B cell (primary cell): ENCODE data around the gene CLCA4. TPM values are rescaled to one million over a fixed set of nuclear protein-coding genes. Genes with fewer than 3 reads are reported as not detected.

Experiments used
- ATAC-seq: fragments of 200-7000 bp; cut with Tn5 transposase; one replicate; pipeline ENCODE4 v1.10.0; 2021; ENCODE audit warnings: low read depth, mild to moderate bottlenecking, moderate number of reproducible peaks, moderate library complexity
- CTCF ChIA-PET: fragments of 350-600 bp; sonication (Branson Sonifier 250); formaldehyde crosslinking; loops from one replicate; lab custom pipeline; 2021; ENCODE audit warnings: antibody characterized with exemption, inconsistent platforms; lab: Charles Lee
- POLR2A ChIA-PET: fragments of 350-600 bp; sonication (Branson Sonifier 250); formaldehyde crosslinking; loops from one replicate; lab custom pipeline; 2021; ENCODE audit warnings: antibody characterized with exemption; lab: Charles Lee
- DNase-seq: peaks from one replicate; pipeline ENCODE4 v3.0.0; 2013
- H2AFZ ChIP-seq: 2 replicates; pipeline ENCODE4 v1.6.1; 2012; ENCODE audit warnings: mild to moderate bottlenecking, low read depth, low read length; ENCODE audit not compliant: insufficient read depth, poor library complexity, severe bottlenecking
- H3K27ac ChIP-seq, 2 donors: 1 replicate in 1 of 2; 2 replicates in 1 of 2; pipeline ENCODE4 v1.5.1; 2012 to 2013; ENCODE audit warnings: low read length in 2 of 2, mild to moderate bottlenecking in 2 of 2, moderate library complexity in 1 of 2
- H3K27me3 ChIP-seq, 4 experiments: fragments of 200-600 bp in 1 of 4; sonication (generic) in 1 of 4; replicated peaks in 1 of 4; 1 replicate in 2 of 4; 2 replicates in 2 of 4; pipeline versions ENCODE4 v1.6.1 to v1.7.0; 2013 to 2016; ENCODE audit warnings: low read length in 3 of 4, mild to moderate bottlenecking in 2 of 4, mixed read lengths in 1 of 4, moderate library complexity in 1 of 4; ENCODE audit not compliant: insufficient read depth in 4 of 4, control insufficient read depth in 3 of 4; ENCODE audit errors: control extremely low read depth in 1 of 4
- H3K36me3 ChIP-seq, 2 experiments: replicated peaks in 1 of 2; 1 replicate in 1 of 2; 2 replicates in 1 of 2; pipeline versions ENCODE4 v1.6.1 to v1.7.1; 2013; ENCODE audit warnings: low read length in 1 of 2; ENCODE audit not compliant: insufficient read depth in 2 of 2, control insufficient read depth in 1 of 2; ENCODE audit errors: control extremely low read depth in 1 of 2, extremely low read depth in 1 of 2
- H3K4me1 ChIP-seq, 2 donors: fragments of 200-600 bp in 1 of 2; sonication (generic) in 1 of 2; 1 replicate in 1 of 2; 2 replicates in 1 of 2; pipeline versions ENCODE4 v1.5.1 to v1.6.1; 2013 to 2017; ENCODE audit warnings: low read length in 2 of 2; ENCODE audit not compliant: control insufficient read depth in 2 of 2, insufficient read depth in 2 of 2
- H3K4me2 ChIP-seq: replicated peaks from 2 replicates; pipeline ENCODE3; 2012; ENCODE audit warnings: mild to moderate bottlenecking, low read depth, low read length; ENCODE audit not compliant: poor library complexity, severe bottlenecking
- H3K4me3 ChIP-seq, 5 experiments: fragments of 200-600 bp in 1 of 5; sonication (generic) in 1 of 5; 1 replicate in 3 of 5; 2 replicates in 2 of 5; pipeline versions ENCODE4 v1.5.1 to v1.7.0; 2011 to 2016; ENCODE audit warnings: low read length in 4 of 5, mild to moderate bottlenecking in 4 of 5, low read depth in 2 of 5, control low read depth in 1 of 5, moderate library complexity in 1 of 5; ENCODE audit not compliant: insufficient read depth in 1 of 5; ENCODE audit errors: control extremely low read depth in 1 of 5, extremely low read depth in 1 of 5
- H3K79me2 ChIP-seq: fragments of 200-600 bp; sonication (generic); one replicate; pipeline ENCODE4 v1.6.0; 2016; ENCODE audit warnings: low read length; ENCODE audit not compliant: control insufficient read depth, insufficient read depth
- H3K9ac ChIP-seq: fragments of 200-600 bp; sonication (generic); 2 replicates; pipeline ENCODE4 v1.6.1; 2017; ENCODE audit warnings: mild to moderate bottlenecking, low read length, moderate library complexity
- H3K9me3 ChIP-seq, 3 donors: one replicate each; pipeline versions ENCODE4 v1.6.1 to v1.7.1; 2013; ENCODE audit warnings: low read length in 2 of 3; ENCODE audit not compliant: control insufficient read depth in 2 of 3, insufficient read depth in 1 of 3; ENCODE audit errors: control extremely low read depth in 1 of 3
- H4K20me1 ChIP-seq: 2 replicates; pipeline ENCODE4 v1.6.0; 2012; ENCODE audit warnings: mild to moderate bottlenecking, low read length; ENCODE audit not compliant: insufficient read depth, control insufficient read depth, poor library complexity, severe bottlenecking
- H3K27ac Mint-ChIP-seq: one replicate; pipeline ENCODE4 v1.8.0; 2021; ENCODE audit warnings: mixed read lengths
- H3K27me3 Mint-ChIP-seq: one replicate; pipeline ENCODE4 v1.8.0; 2021; ENCODE audit warnings: mixed read lengths
- H3K4me1 Mint-ChIP-seq: one replicate; pipeline ENCODE4 v1.8.0; 2021; ENCODE audit warnings: mixed read lengths
- H3K4me3 Mint-ChIP-seq: one replicate; pipeline ENCODE4 v1.8.0; 2021; ENCODE audit warnings: mixed read lengths
- H3K9me3 Mint-ChIP-seq: one replicate; pipeline ENCODE4 v1.8.0; 2022; ENCODE audit warnings: mixed read lengths; ENCODE audit not compliant: insufficient read depth
- EZH2 ChIP-seq: IDR thresholded peaks from 2 replicates; pipeline ENCODE4 v1.6.1; 2012; ENCODE audit warnings: borderline replicate concordance, low read depth, mild to moderate bottlenecking, moderate library complexity, low read length; ENCODE audit not compliant: insufficient read depth, poor library complexity, severe bottlenecking
- WGBS: methylation state at CpG from one replicate; pipeline ENCODE4 v1.1.5; 2013; ENCODE audit warnings: missing lambda C conversion rate; ENCODE audit not compliant: insufficient coverage; 5-methylcytosine and 5-hydroxymethylcytosine counted together
- intact Hi-C: fragments of 100-400 bp; cut with micrococcal nuclease; formaldehyde crosslinking; loops from one replicate; pipeline ENCODE4 v1.10.0; 2022
- polyA plus RNA-seq: library from polyadenylated mRNA; depleted of rRNA; stranded (reverse); fragments of >200 nt; gene quantifications from 2 replicates; pipeline ENCODE4 v1.2.3, GENCODE V29; 2012
- total RNA-seq, 2 donors: library from RNA; stranded (reverse); fragments of 120-200 nt in 1 of 2; gene quantifications; 1 replicate in 1 of 2; 2 replicates in 1 of 2; pipeline versions ENCODE4 v1.2.3 to v1.2.4, GENCODE V29; 2013 to 2022
- TF ChIP-seq, protein P1 (sequence below): fragments of 200-600 bp; IDR thresholded peaks from one replicate; pipeline ENCODE4 v1.8.0; 2022; ENCODE audit warnings: antibody characterized with exemption, mild to moderate bottlenecking

CLCA4 gene
- total and polyA plus RNA-seq, 2 donors (not counting 1 experiment from before 2014, with no cell fraction given), result not detected

DNA sequence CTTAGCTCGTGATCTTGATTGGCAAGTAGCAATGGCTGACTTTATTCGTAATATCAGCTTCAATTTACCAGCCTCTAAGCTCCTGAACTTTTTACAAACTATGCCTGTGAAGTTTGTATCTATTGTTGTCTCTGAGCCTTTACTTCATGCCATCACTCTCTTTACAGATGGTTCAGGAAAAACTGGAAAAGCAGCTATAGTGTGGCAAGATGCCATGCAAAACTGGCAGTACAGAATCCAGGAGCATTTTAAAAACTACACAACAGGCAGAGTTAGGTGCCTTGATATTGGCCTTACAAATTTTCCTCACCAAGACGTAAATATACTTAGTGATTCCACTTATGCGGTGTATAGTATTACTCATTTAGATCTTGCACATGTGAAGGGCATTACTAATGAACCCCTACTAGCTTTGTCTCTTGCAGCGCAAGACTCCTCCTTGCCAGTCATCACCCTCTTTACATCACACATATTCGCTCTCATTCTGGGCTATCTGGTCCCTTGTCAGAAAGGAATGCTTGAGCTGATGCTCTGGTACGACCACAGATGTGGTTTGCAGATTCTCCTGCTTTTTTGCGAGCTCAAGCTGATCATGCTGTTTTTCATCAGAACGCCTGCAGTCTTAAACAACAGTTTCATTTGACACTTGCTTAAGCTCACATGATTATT is 41.8 kb upstream of the CLCA4 start:
- Histone ChIP-seq H3K4me1 (peaks cover 0 to 21% of the 10 kb centered on the region in 2 donors), H3K79me2 (no peaks in the 10 kb centered on the region), H3K27me3 (peaks cover 0 to 11% (median 4%) of the 10 kb centered on the region in 4 experiments), H3K4me3 (no peak overlapping the region), H2AFZ (no peak overlapping the region), H3K27ac (no peak overlapping the region), H3K9me3 (no peaks in the 10 kb centered on the region), H3K4me2 (no peak overlapping the region), H3K36me3 (no peaks in the 10 kb centered on the region), H4K20me1 (no peaks in the 10 kb centered on the region), H3K9ac (no peak overlapping the region)
- Mint-ChIP-seq H3K27me3 (peaks cover 25% of the 10 kb centered on the region), H3K27ac (no peak overlapping the region), H3K4me3 (no peak overlapping the region), H3K4me1 (peaks cover 8% of the 10 kb centered on the region), H3K9me3 (no peaks in the 10 kb centered on the region)
- CTCF ChIA-PET, result interaction anchor here (0.6 to 6.7 kb wide), 10 partner anchors 8 to 403 kb away, joined by 3 to 53 read pairs (median 4); no protein-coding TSS in a partner anchor
- POLR2A ChIA-PET, result no interaction called here
- ATAC-seq (no peak), DNase-seq (no peak)
- intact Hi-C loops, result loop anchor here (5.0 kb wide), 1 partner anchor 327 kb away; no protein-coding TSS in a partner anchor
- 90% methylated on average over 7 of the region's 9 CpGs for WGBS
- no peak for TF ChIP-seq EZH2
- TF ChIP-seq, protein P1, sequence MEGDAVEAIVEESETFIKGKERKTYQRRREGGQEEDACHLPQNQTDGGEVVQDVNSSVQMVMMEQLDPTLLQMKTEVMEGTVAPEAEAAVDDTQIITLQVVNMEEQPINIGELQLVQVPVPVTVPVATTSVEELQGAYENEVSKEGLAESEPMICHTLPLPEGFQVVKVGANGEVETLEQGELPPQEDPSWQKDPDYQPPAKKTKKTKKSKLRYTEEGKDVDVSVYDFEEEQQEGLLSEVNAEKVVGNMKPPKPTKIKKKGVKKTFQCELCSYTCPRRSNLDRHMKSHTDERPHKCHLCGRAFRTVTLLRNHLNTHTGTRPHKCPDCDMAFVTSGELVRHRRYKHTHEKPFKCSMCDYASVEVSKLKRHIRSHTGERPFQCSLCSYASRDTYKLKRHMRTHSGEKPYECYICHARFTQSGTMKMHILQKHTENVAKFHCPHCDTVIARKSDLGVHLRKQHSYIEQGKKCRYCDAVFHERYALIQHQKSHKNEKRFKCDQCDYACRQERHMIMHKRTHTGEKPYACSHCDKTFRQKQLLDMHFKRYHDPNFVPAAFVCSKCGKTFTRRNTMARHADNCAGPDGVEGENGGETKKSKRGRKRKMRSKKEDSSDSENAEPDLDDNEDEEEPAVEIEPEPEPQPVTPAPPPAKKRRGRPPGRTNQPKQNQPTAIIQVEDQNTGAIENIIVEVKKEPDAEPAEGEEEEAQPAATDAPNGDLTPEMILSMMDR, result no peak

DNA sequence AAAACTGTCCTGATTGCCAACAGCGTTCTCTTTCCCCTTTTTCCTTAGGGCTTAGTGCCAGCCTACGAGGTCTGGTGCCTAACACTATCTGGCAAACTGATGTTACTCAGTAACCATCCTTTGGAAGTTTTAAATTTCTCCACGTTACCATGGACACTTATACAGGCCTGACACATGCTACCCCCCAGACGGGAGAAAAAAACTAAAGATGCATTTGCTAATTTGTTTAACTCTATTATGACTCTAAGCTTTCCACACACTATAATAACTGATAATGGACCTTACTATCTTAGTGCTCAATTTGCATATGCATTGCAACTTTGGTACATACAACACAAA is 41.3 kb upstream of the CLCA4 start:
- H3K9me3 ChIP-seq, result no peaks in the 10 kb centered on the region
- no peak overlapping the region for H3K4me2 ChIP-seq
- H3K9me3 Mint-ChIP-seq, result no peaks in the 10 kb centered on the region
- H3K9ac ChIP-seq, result no peak overlapping the region
- 94% methylated on average over 2 of the region's 4 CpGs for WGBS
- POLR2A ChIA-PET, result no interaction called here
- H3K27ac Mint-ChIP-seq, result no peak overlapping the region
- no peak overlapping the region for H3K27ac ChIP-seq
- no peak overlapping the region for H3K4me3 Mint-ChIP-seq
- ATAC-seq (no peak), DNase-seq (no peak)
- H3K4me3 ChIP-seq, result no peak overlapping the region
- peaks cover 25% of the 10 kb centered on the region for H3K27me3 Mint-ChIP-seq
- peaks cover 0 to 11% (median 4%) of the 10 kb centered on the region in 4 experiments for H3K27me3 ChIP-seq
- H3K79me2 ChIP-seq, result no peaks in the 10 kb centered on the region
- H2AFZ ChIP-seq, result no peak overlapping the region
- TF ChIP-seq, protein P1, result no peak
- TF ChIP-seq EZH2, result no peak
- CTCF ChIA-PET, result interaction anchor here (1.0 to 6.7 kb wide), 8 partner anchors 9 to 213 kb away, joined by 3 to 53 read pairs (median 4); no protein-coding TSS in a partner anchor
- no peaks in the 10 kb centered on the region for H4K20me1 ChIP-seq
- H3K4me1 Mint-ChIP-seq, result peaks cover 8% of the 10 kb centered on the region
- H3K4me1 ChIP-seq, result peaks cover 0 to 21% of the 10 kb centered on the region in 2 donors
- no peaks in the 10 kb centered on the region for H3K36me3 ChIP-seq
- intact Hi-C loops, result no loop called here
